PC-3 (cell line): ENCODE results near the gene MFSD8. TPM values are rescaled to one million over a fixed set of nuclear protein-coding genes. Genes with fewer than 3 reads are reported as not detected.

Source experiments
- ATAC-seq: fragments of 200-7000 bp; cut with Tn5 transposase; 2 replicates; pipeline ENCODE4 v1.9.1; 2020; ENCODE audit warnings: mild to moderate bottlenecking, moderate library complexity
- BruUV-seq: library from RNA; stranded (reverse); fragments of 400-500 nt; replicated peaks from 2 replicates; lab custom pipeline; 2021; lab: Mats Ljungman, UMichigan
- CTCF ChIA-PET: fragments of 300-600 bp; sonication (Branson Sonifier 250); formaldehyde crosslinking; loops from one replicate; lab custom pipeline; 2022; ENCODE audit warnings: antibody characterized with exemption; lab: Charles Lee
- POLR2A ChIA-PET: fragments of 300-600 bp; sonication (Branson Sonifier 250); formaldehyde crosslinking; loops from one replicate; lab custom pipeline; 2022; ENCODE audit warnings: antibody characterized with exemption; ENCODE audit not compliant: unreplicated experiment; lab: Charles Lee
- DNase-seq: peaks from one replicate; pipeline ENCODE4 v3.0.0-alpha.2; 2015
- H2AFZ ChIP-seq: fragments of 300-600 bp; sonication (generic); 2 replicates; pipeline ENCODE4 v1.6.0; 2016; ENCODE audit warnings: antibody characterized with exemption, low read length
- H3F3A ChIP-seq: fragments of 300-600 bp; sonication (generic); one replicate; pipeline ENCODE4 v1.6.0; 2017; ENCODE audit warnings: antibody characterized with exemption, low read length, control low read depth, mild to moderate bottlenecking; ENCODE audit not compliant: unreplicated experiment
- H3K27ac ChIP-seq: fragments of 300-600 bp; sonication (generic); 2 replicates; pipeline ENCODE4 v1.5.1; 2016; ENCODE audit warnings: mild to moderate bottlenecking, low read length
- H3K27me3 ChIP-seq: fragments of 300-600 bp; sonication (generic); 2 replicates; pipeline ENCODE4 v1.6.1; 2016; ENCODE audit warnings: low read length, mixed read lengths
- H3K36me3 ChIP-seq: fragments of 300-600 bp; sonication (generic); 2 replicates; pipeline ENCODE4 v1.6.1; 2016; ENCODE audit warnings: low read depth, mixed run types, low read length, mixed read lengths
- H3K4me1 ChIP-seq: fragments of 300-600 bp; sonication (generic); 2 replicates; pipeline ENCODE4 v1.5.1; 2016; ENCODE audit warnings: low read length; ENCODE audit not compliant: insufficient read depth
- H3K4me2 ChIP-seq: fragments of 300-600 bp; sonication (generic); 2 replicates; pipeline ENCODE4 v1.6.0; 2016; ENCODE audit warnings: low read length
- H3K4me3 ChIP-seq: fragments of 300-600 bp; sonication (generic); 2 replicates; pipeline ENCODE4 v1.5.1; 2016; ENCODE audit warnings: mild to moderate bottlenecking, low read length, mixed read lengths
- H3K79me2 ChIP-seq: fragments of 300-600 bp; sonication (generic); 2 replicates; pipeline ENCODE4 v1.6.1; 2017; ENCODE audit warnings: low read length, mixed read lengths
- H3K9ac ChIP-seq: fragments of 300-600 bp; sonication (generic); 2 replicates; pipeline ENCODE4 v1.6.0; 2016; ENCODE audit warnings: mild to moderate bottlenecking, low read length
- H3K9me2 ChIP-seq: fragments of 300-600 bp; sonication (generic); replicated peaks from 2 replicates; pipeline ENCODE4 v1.6.1; 2016; ENCODE audit warnings: mixed run types, low read length, mixed read lengths
- H3K9me3 ChIP-seq: fragments of 300-600 bp; sonication (generic); 2 replicates; pipeline ENCODE4 v1.6.1; 2016; ENCODE audit warnings: low read length, mixed read lengths
- H4K20me1 ChIP-seq: fragments of 300-600 bp; sonication (generic); 2 replicates; pipeline ENCODE4 v1.6.1; 2016; ENCODE audit warnings: low read length, mixed read lengths
- CTCF ChIP-seq: fragments of 300-600 bp; sonication (generic); conservative IDR thresholded peaks from 2 replicates; pipeline ENCODE4 v1.5.1; 2017; ENCODE audit warnings: antibody characterized with exemption, low read depth, mild to moderate bottlenecking, low read length
- EZH2 ChIP-seq: fragments of 300-600 bp; sonication (generic); IDR thresholded peaks from one replicate; pipeline ENCODE4 v1.6.1; 2017; ENCODE audit warnings: antibody characterized with exemption, mild to moderate bottlenecking, low read length; ENCODE audit not compliant: unreplicated experiment
- EZH2phosphoT487 ChIP-seq: fragments of 300-600 bp; sonication (generic); IDR thresholded peaks from 2 replicates; pipeline ENCODE4 v1.6.1; 2018; ENCODE audit warnings: mild to moderate bottlenecking, antibody characterized with exemption, low read length, borderline replicate concordance
- intact Hi-C: fragments of 100-400 bp; cut with micrococcal nuclease; formaldehyde crosslinking; loops from 2 replicates; pipeline ENCODE4 v1.9.0; 2023
- total RNA-seq: library from RNA; depleted of rRNA; stranded (reverse); fragments of >200 nt; gene quantifications from 2 replicates; pipeline ENCODE4 v1.2.3, GENCODE V29; 2014

Gene MFSD8
- total RNA-seq, 1 experiment from 2014 or later: 12.3 TPM

DNA sequence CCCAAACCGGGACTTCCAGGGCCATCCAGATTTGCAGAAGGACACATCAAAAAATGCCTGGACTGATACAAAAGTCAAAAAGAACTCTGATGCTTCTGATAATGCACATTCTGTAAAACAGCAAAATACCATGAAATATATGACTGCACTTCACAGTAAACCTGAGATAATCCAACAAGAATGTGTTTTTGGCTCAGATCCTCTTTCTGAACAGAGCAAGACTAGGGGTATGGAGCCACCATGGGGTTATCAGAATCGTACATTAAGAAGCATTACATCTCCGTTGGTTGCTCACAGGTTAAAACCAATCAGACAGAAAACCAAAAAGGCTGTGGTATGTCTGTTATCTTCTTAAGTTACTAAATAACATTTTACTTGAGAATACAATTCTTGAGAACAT is 75.1 kb downstream of the MFSD8 start:
- no peak for DNase-seq
- no peak for ATAC-seq
- no peak overlapping the region for H2AFZ ChIP-seq
- no peaks in the 10 kb centered on the region for H3K9me2 ChIP-seq
- H3K27me3 ChIP-seq: no peaks in the 10 kb centered on the region
- H3K79me2 ChIP-seq: peaks cover 33% of the 10 kb centered on the region
- H3K36me3 ChIP-seq: peaks cover 70% of the 10 kb centered on the region
- H3K4me2 ChIP-seq: no peak overlapping the region
- intact Hi-C loops: no loop called here
- H3K9me3 ChIP-seq: no peaks in the 10 kb centered on the region
- H3K4me3 ChIP-seq: no peak overlapping the region
- ChIA-PET POLR2A (no interaction called here), CTCF (no interaction called here)
- TF ChIP-seq CTCF (no peak), EZH2 (no peak), EZH2phosphoT487 (no peak)
- H3K27ac ChIP-seq: no peak overlapping the region
- no peaks in the 10 kb centered on the region for H4K20me1 ChIP-seq
- BruUV-seq: no TSS peak
- no peaks in the 10 kb centered on the region for H3K4me1 ChIP-seq
- H3F3A ChIP-seq: no peaks in the 10 kb centered on the region
- no peak overlapping the region for H3K9ac ChIP-seq

GRCh38 chr4:127888559-127888958 is 76.4 kb downstream of the MFSD8 start:
- TF ChIP-seq EZH2phosphoT487 (no peak), EZH2 (no peak), CTCF (no peak)
- peaks cover 68% of the 10 kb centered on the region for H3K36me3 ChIP-seq
- no peak overlapping the region for H3K4me2 ChIP-seq
- no peak overlapping the region for H3K9ac ChIP-seq
- H2AFZ ChIP-seq: no peak overlapping the region
- H3K27ac ChIP-seq: no peak overlapping the region
- ATAC-seq (no peak), DNase-seq (no peak)
- H3K4me3 ChIP-seq: no peak overlapping the region
- ChIA-PET POLR2A (no interaction called here), CTCF (no interaction called here)
- no peaks in the 10 kb centered on the region for H4K20me1 ChIP-seq
- H3F3A ChIP-seq: no peaks in the 10 kb centered on the region
- H3K4me1 ChIP-seq: no peaks in the 10 kb centered on the region
- BruUV-seq: no TSS peak
- intact Hi-C loops: no loop called here
- peaks cover 39% of the 10 kb centered on the region for H3K79me2 ChIP-seq
- no peaks in the 10 kb centered on the region for H3K27me3 ChIP-seq
- no peaks in the 10 kb centered on the region for H3K9me2 ChIP-seq
- H3K9me3 ChIP-seq: no peaks in the 10 kb centered on the region

DNA sequence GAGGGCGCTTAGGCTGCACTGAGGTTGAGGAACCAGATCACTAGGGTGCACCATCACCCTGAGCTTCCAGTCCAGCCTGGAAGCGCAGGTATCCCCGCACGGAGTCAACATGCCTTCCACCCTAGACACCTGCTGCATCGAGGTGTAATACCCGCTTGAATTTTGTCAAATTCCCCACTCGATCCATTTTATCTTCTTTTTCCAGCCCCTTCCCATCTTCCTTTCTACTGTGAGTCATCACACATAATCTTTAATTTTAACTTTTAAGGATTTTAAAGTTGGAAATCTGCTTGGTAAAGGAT is 83.5 kb downstream of the MFSD8 start:
- Histone ChIP-seq H3K9me3 (no peaks in the 10 kb centered on the region), H3F3A (no peaks in the 10 kb centered on the region), H3K27me3 (no peaks in the 10 kb centered on the region), H2AFZ (peak overlapping the region; percentile 94), H3K4me1 (peaks cover 24% of the 10 kb centered on the region; the same call in 1 of the 2 replicates), H3K4me3 (peak overlapping the region; percentile 90), H4K20me1 (0 out of 2 replicates have a peak, but pooled peaks cover 6% of the 10 kb centered on the region), H3K4me2 (peak overlapping the region; percentile 91), H3K36me3 (peaks cover 22% of the 10 kb centered on the region), H3K9ac (peak overlapping the region; percentile 96), H3K79me2 (peaks cover 55% of the 10 kb centered on the region), H3K9me2 (no peaks in the 10 kb centered on the region), H3K27ac (no peak overlapping the region; the same call in 1 of the 2 replicates)
- POLR2A ChIA-PET: interaction anchor here (0.6 kb wide), 2 partner anchors 62 to 85 kb away, joined by 3 to 6 read pairs; no protein-coding TSS in a partner anchor
- DNase-seq (no peak), ATAC-seq (no peak)
- TF ChIP-seq EZH2: no peak
- 0 out of 2 replicates have a peak, but pooled peaks have one; percentile 9 for TF ChIP-seq CTCF
- CTCF ChIA-PET: interaction anchor here (1.2 kb wide), 1 partner anchor 84 kb away, joined by 3 read pairs; the partner anchor contains the start of genes ABHD18 and MFSD8
- intact Hi-C loops: loop anchor here (1.0 to 5.0 kb wide), 4 partner anchors 86 to 181 kb away; partner anchors contain the start of genes ABHD18, HSPA4L, LARP1B and MFSD8
- BruUV-seq: no TSS peak
